HG03457 (cell line): ENCODE data around the gene WAPL.

Source experiments
- ATAC-seq: cut with Tn5 transposase; IDR thresholded peaks from one replicate; pipeline ENCODE4 v1.9.1; 2021; ENCODE audit warnings: moderate number of reproducible peaks; ENCODE audit not compliant: unreplicated experiment

WAPL gene

DNA sequence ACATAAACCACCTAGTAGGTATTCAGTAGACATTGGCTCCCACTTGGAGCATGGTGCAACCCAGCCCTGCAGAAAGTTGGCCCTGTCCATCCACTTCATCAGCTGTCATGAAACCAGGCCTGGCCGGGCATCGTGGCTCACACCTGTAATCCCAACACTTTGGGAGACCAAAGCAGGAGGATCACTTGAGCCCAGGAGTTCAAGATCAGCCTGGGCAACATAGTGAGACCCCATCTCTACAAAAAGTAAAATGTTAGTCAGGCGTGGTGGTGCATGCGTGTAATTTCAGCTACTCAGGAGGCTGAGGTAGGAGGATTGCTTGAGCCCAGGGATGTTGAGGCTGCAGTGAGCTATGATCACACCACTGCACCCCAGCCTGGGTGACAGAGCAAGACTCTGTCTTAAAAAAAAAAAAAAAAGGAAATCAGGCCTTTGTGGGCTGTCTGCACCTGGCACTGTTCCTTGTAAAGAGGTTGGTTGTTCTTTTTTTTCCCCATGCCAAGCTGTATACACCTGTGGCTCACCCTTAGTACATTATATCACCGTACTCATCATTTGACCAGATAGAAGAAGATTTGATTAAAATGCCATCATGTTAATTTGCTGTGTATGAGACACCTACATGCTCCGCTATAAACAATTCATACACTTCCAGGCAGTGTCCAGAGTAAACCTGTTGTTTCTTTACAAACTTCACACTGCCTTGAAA is 109.6 kb downstream of the WAPL start:
- no peak for ATAC-seq

DNA sequence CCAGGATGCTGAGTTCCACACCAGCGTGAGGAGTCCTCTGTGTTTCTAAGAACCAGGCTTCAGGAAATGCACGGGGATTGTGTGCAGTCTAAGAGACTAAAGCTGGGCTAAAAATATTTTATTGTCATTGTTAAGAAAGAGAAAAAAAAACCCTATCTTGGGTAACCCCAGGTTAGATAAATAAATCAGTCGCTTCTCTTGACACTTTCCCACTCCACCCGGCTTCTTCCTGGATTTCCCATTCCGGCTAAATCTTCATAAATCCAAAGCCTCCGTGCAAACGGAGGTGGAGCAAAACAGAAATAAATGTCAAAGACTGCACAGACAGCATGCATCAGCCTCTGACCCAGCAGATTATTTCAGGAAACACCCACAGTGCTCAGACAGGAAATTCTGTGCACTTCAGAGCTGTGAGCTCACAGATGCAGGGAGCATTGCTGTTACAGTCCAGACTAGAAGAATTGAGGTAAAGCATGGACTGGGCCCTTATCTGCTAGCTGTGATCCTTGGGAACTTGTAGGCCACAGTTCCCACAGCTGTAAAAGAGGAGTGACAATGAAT is 110.2 kb downstream of the WAPL start:
- ATAC-seq: peak; percentile 37

DNA sequence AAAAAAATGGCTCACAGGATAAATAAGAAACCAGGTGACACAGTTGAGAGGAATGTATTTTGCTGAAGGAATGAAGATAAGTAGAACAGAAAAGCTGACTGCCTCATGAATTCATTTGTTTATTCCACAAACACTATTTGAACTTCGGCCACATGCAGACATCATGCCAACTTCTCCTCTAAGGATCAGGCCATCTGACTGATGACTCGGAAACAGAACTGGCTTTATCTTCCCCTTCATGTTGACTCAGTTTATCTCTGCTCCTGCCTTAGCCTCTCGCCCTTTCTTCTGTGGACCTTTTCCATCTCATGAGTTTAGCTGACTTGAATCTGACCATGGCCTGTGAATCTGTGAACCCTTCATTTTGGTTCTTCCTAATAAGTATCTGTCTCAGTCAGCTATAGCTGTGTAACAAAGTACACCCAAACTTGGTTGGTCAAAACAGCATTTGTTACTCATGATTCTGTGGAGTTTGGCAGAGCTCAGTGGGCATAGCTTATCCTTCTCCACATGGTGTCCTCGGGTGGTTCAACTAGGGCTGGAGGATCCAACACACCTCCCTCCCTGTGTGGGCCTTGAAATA is 111.0 kb downstream of the WAPL start:
- ATAC-seq: no peak

DNA sequence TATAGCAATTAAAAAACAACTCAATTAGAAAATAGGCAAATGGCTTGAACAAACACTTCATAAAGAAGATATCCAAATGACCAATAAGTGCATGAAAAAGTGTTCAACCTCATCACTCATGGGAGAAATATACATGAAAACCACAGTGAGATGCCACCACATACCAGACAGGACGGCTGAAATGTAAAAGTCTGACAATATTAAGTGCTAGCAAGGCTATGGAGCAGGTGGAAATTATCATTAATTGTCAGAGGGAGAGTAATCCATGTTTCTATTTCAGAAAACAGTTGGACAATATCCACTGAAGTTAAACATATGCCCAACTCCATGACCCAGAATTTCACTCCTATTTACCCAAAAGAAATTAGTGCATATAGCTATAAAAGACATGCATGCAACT is 112.4 kb downstream of the WAPL start:
- ATAC-seq: no peak

DNA sequence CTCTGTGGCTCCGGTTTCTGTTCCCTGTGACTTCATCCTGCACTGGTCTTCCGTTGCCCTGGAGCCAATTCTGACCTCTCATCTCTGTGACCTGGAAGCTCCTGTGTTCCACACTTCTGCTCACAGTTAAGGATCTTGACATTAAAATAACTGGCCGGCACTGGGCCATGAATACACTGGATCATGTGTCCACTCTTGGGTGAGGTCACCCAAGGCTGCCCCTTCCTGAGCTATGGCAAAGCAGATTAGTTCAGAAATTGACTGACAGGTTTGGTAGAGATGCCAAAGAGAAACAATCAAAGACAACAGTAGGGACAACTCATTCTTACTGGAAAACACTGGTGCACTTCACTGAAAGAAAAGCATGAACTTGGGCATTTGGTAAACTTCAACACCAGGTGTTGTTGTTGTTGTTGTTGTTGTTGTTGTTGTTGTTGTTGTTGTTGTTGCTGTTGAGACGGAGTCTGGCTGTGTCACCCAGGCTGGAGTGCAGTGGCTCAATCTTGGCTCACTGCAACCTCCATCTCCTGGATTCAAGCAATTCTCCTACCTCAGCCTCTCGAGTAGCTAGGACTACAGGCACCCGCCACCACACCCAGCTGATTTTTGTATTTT is 118.3 kb downstream of the WAPL start:
- ATAC-seq: no peak

DNA sequence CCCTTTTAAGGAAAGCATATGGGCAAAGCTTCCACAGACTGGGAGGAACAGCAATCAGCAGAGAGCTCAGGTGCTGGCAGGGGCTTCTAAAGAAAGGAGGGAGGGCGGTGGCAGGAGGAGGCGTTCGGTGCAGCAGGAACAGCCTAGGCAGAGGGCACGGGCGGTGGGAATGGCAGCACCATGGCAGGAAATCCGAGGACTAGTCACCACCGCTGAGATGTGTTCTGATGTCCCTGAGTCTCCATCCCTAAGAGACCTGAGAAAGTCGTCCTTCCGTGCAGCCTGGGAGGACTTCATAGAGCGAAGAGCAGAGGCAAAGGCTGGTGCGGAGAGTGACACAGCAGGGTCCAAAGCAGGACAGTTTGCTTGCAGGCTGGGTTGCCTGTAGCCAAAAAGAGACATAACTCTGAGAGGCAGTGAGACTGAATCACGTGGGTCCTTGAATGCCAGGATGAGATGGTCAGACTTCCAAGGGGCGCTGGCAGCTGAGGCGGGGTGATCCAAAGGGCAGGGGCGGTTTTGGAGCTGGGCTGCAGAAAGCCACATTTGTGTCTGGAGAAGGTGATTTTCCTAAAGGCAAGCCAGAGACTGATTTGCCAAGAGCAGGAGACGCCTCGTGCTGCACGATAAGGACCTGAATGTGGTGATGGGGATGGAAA is 119.2 kb downstream of the WAPL start:
- ATAC-seq: no peak

DNA sequence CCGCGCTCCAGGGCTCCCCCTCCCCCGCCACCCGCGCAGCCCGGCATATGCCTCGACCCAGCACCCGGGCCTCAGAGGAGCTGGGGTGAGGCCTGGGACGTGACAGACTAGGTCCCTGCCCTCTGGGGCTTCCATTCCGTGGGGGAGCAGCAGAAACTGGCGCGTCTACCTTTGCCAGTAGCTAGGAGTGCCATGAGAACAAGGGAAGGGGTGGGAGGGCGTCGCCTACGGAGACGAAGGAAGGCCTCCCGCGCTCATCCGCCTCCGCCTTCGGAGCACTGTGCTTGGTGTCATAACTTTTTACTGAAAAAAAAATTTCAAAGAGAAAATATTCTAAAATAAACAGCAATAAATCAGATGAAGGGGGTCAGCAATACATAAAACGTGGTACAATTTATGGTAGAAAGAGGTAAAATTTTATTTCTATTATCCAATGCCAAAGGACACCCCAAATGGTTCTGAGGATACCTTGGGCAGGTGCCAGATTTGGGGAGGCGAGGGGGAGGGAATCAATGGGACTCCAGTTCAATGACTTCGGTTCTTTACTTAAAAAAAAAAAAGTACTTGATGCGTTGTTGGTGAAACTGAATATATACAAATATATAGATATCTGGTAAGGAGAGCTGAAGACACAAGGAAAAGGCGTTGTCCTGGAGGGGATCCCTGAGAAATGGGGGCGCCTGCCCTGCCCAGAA is 119.9 kb downstream of the WAPL start:
- no peak for ATAC-seq

DNA sequence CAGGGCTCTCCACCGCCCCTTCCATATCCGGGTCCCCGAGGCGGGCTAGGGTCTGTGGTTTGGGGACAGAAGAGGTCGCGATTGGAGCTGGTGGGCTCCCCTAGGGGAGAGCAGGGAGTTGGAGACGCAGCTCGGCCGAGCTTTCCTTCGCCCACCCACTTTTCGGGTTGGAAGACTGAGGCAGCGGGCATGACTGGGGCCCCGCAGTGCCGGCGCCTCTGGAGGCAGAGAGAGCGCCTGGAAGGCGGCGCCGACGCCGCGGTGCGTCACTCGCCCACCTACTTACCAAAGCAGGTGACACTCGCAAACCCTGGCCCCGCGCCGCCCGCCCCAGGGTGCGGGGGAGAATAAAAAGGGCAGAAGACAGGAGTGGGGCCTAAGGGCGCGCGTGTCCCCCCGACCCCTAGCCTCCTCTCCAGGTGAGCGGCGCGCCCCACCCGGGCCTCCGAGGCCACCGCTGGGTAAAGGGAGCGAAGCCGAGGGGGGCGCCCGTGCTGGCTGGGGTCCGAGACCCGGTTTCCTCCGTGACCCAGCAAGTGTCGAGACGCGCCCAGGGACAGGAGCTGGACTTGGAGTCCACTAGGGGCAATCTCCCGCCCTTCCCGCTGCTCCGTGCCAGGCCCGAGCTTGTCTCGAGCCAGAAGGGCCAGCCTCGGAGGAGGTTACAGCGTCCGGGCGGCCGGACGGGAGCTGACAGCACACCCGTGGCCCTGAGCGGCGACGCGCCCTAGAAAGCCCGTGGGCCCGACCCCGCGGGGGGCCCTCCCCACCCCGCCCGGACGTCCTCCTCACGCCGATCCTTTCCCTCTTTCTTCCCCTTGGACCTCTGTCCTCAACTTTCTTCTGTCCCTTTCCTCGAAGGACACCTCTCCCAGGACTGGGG is 120.6 kb downstream of the WAPL start:
- ATAC-seq: peak; percentile 31

DNA sequence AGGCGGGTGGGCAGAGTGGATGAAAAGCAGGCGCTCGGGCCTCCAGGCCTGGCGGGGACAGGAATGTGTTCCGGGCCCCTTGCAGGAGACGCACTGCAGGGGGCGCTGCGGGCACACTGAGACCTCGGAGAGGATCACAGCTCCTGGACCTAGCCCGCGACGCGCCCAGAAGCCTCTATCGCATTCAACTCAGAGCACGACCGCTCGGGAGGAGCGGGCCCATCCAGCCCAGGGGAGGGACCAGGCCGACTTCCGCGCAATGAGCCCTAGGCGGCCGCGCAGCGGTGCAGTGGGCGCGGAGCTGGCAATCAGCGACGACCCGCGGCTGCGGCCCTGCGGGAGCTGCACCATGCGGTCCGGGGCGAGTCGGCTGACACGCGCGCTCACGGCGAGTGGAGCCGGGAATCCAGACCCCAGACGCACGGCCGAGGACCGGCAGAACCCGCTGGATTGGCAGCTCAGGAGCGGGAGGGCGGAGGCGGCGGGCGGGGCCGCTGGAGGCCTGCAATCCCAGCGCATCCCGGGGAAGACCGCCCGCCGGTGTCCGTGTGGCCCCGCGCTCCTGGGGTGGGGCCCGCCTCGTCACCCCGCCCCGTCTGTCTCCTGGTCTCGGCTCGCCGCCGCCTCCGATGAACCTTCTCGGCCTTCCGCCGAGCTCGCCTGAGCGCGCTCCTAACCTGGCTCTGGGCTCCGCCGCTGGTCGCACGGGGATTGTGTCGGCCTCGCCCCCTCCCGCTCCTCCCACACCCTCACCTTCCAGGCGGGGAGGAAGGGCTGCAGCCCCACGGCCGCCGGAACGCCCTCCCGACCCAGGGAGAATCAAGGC is 121.5 kb downstream of the WAPL start:
- peak; percentile 84 for ATAC-seq

DNA sequence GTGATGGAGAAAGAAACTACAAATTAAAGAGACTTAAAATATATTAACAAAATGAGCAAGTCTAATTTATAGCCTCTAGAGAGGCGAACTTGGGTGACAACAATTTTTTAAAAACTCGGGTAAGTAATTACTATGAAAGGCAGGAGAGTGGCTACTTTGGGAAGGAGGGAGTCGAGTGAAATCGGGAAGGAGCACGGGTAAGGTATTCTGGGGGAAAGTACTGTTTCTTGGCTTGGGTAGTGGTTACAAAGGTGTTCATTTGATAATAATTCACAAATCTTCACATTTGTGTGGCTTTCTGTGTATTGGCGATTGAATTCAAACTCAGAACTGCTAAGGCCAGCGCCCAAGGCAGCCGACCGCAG is 122.1 kb downstream of the WAPL start:
- no peak for ATAC-seq

DNA sequence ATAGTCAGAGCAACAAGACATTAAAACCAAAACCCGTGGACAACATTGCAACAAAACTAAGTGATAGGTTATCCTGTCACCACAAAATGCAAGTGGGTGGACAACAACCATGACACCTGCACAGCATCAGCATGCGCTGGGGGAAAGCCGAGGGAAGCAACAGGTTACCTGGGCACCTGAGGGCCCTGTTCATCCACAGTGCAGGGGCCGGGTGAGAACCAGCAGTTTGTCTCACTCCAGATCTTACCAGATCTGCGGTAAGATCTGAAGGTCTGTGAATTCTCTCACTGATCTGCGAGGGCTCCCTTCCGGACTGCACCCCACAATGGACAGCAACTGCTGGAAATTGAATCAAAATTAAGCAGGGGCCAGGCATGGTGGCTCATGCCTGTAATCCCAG is 124.5 kb downstream of the WAPL start:
- ATAC-seq: no peak

DNA sequence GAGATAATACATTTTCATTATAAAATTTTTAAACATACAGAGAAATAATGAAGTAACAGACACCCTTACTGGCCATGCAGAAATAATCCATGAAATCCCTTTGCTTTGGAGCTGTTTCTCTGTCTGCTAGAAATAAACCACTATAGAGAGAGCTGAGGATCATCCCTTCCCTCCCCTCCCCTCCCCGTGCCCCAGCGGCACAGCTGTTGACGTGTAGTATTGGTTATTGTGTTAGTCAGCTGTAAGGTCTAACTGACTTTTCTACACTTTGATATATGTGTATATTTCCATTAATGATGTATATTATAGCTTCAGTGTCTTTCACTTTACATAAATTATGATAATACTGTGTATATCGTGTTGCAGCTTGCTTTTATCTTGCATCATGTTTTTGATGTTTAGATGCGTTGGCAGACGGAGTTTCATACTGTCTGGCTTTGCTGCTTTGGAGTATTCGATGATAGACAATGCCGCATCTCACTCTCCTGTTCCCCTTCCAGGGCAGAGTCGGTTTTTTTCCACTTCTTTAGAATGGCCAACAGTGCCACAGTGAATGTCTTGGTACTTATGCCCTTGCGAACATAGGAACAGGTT is 127.6 kb downstream of the WAPL start:
- ATAC-seq: no peak

DNA sequence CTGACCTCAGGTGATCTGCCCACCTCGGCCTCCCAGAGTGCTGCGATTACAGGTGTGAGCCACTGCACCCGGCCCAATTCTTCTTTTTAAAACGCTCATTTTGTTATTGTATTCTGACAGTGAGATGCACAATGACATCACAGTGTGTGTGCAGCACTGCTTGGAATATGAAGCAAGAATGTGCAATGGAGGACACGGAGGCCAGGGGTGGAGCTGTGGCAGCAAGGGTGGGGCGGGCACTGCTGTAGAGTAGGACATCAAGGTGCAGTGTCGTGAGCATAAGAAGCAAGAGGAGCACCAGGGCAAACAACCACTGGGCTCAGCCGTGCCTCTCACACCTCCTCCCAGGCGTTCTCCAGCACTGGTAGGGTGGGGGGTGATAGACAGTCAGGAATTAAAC is 128.2 kb downstream of the WAPL start:
- no peak for ATAC-seq

DNA sequence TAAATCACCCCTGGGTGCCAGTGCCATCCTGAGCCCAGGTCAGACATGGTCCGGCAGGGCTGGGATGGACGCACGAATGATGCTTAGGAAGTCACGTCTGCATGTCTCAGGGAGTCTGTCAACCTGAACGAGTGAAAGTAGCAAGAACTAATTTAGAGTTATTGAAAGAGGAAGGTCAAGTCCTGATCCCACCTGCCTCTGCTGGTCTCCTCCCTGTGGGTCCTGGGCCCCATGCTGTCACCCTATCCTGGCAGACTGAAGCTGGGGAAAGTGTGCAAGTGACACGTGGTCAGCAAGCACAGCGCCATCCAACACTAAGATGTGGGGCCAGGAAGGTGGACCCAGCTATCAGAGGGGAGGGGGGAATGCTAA is 128.9 kb downstream of the WAPL start:
- ATAC-seq: peak; percentile 34

DNA sequence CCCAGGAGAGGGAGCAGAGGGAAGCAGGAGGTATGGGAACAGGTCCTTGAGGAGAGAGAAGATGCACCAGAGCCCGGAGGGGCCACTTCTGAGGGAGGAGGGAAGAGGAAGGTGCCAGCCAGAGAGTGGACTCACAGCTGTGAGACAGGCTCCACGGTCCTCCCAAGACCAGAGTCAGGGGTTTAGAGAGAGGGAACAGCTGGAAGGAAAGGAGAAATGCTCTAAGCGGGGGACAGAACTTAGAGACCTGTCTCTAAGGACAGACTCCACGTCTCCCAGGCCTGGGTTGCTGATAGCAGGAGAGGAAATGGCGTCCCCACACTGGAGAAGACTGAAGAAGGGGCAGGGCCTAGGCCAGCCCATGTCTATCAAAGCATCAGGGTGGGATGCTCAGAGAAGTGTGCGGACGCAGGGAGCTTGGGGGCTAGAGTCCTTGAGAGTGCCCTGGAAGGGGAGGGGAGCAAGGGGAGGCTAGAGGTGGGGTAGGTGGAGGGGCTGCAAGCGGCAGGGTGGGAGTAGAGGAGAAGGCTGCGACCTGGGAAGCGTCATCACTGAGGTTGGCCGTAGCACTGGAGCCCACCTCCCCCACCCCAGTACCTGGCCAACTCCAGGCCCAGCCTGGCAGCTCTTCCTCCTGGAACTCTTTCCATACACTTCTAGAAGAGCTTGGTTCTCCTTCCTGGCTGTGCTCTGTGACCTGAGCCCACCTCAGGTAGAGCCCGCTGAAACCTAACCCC is 129.4 kb downstream of the WAPL start:
- peak; percentile 8 for ATAC-seq

DNA sequence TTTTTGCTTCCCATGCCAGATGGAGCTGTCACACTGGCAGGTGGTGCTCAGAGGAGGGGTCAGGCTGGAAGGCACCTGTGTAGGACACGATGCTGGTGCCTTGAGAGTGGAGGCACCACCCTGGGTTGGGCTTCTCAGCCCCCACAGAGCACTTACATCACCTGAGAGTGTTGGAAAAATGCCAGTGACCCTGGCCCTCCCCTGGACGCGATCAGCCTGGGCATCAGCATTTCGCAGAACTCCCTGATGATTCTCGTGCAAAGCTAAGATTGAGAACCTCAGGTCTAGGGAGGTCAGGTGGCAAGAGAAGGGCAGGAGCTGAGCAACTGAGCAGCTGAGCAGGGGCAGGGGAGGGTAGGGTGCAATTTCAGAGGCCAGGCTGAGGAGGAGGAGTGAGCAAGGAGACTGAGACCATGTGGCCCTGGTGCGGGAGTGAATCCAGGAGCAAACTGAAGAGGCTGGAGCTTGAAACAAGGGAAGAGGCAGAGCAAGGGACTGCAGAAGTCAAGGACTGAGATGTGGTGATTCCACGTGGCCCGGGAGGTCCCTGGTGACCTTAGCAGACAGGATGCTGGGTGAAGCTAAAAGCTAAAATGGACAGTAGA is 130.3 kb downstream of the WAPL start:
- no peak for ATAC-seq

DNA sequence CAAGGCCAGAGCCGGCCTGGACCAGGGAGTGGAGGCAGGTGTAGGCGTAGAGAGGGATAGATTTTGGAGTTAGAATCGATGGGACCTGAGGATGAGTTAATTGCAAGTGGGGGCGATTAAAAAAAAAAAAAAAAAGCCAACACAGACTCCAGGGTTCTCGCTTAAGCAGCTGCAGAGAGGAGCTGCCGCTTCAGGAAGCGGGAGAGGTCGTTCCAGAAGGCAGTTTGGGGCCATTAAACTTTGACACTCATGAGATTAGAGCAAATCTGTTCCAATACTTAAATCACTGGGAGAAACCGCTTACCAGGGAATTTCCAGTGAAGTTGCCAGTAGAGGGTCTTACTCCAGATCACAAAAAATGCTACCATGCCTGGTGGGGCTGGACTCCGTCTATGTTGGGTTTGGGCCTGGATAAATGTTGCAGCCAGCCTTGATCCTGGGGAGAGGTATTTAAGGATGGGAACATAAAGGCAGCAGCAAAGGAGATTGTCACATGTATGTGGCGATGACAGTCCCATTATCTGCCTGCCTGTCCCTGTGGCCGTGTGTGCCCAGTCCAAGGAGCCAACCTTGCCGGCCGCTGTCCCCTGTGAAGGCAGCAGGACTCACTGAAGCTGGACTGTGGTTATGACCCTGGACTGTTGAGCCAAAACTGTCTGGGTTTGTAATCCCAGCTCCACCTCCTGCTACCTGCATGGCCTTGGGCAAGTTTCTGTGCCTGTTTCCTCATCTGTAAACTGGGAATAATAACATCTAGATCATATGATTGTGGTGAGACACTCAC is 131.1 kb downstream of the WAPL start:
- no peak for ATAC-seq
